Endothelial cell of umbilical vein (primary cell): ENCODE data around the gene SLC35A4. TPM values are rescaled to one million over a fixed set of nuclear protein-coding genes. Genes with fewer than 3 reads are reported as not detected.

ENCODE experiments used
- BruUV-seq: library from RNA; stranded (reverse); fragments of 400-500 nt; replicated peaks from 2 replicates; lab custom pipeline; 2021; lab: Mats Ljungman, UMichigan
- CTCF ChIA-PET: fragments of 300-600, 350-600 bp; sonication (Branson Sonifier 250); formaldehyde crosslinking; loops from one replicate; lab custom pipeline; 2021; ENCODE audit warnings: antibody characterized with exemption, inconsistent platforms; lab: Charles Lee
- POLR2A ChIA-PET: fragments of 300-600, 350-600 bp; sonication (Branson Sonifier 250); formaldehyde crosslinking; loops from one replicate; lab custom pipeline; 2021; ENCODE audit warnings: antibody characterized with exemption, inconsistent platforms; lab: Charles Lee
- DNase-seq: peaks from one replicate; pipeline ENCODE4 v3.0.0-alpha.2; 2011; ENCODE audit warnings: low read depth, low spot score
- FAIRE-seq: peaks from 2 replicates; lab custom pipeline; 2011; peaks lifted over from hg19 to GRCh38; lab: Jason Lieb, UNC
- H2AFZ ChIP-seq: 2 replicates; pipeline ENCODE4 v1.6.0; 2012; ENCODE audit warnings: low read depth, low read length, control low read depth, inconsistent platforms
- H3K27ac ChIP-seq: 2 replicates; pipeline ENCODE4 v1.5.1; 2011; ENCODE audit warnings: low read depth, mild to moderate bottlenecking, control low read depth, low read length, moderate library complexity; ENCODE audit not compliant: insufficient read depth
- H3K27me3 ChIP-seq, 2 experiments: 2 replicates each; pipeline versions ENCODE4 v1.6.0 to v1.6.1; 2011; ENCODE audit warnings: low read length in 2 of 2, mixed read lengths in 1 of 2; ENCODE audit not compliant: control insufficient read depth in 2 of 2, insufficient read depth in 2 of 2
- H3K36me3 ChIP-seq, 2 experiments: 2 replicates in 1 of 2; 3 replicates in 1 of 2; pipeline ENCODE4 v1.5.1; 2011; ENCODE audit warnings: low read length in 2 of 2, mild to moderate bottlenecking in 1 of 2, moderate library complexity in 1 of 2; ENCODE audit not compliant: control insufficient read depth in 2 of 2, insufficient read depth in 2 of 2; ENCODE audit errors: extremely low read depth in 1 of 2
- H3K4me1 ChIP-seq: 3 replicates; pipeline ENCODE4 v1.5.1; 2011; ENCODE audit warnings: mild to moderate bottlenecking, low read length; ENCODE audit not compliant: control insufficient read depth, insufficient read depth; ENCODE audit errors: extremely low read depth
- H3K4me2 ChIP-seq: 2 replicates; pipeline ENCODE4 v1.6.1; 2011; ENCODE audit warnings: low read length, control low read depth, mixed read lengths; ENCODE audit not compliant: insufficient read depth
- H3K4me3 ChIP-seq, 3 experiments: fragments of 200-600 bp in 1 of 3; sonication (generic), shearing (Covaris generic) in 1 of 3; replicated peaks in 1 of 3; 2 replicates each; pipeline ENCODE4 v1.5.1; 2011 to 2016; ENCODE audit warnings: control low read depth in 3 of 3, low read length in 3 of 3, mild to moderate bottlenecking in 2 of 3, inconsistent platforms in 1 of 3, low read depth in 1 of 3, moderate library complexity in 1 of 3; ENCODE audit not compliant: insufficient read depth in 1 of 3
- H3K79me2 ChIP-seq: 2 replicates; pipeline ENCODE4 v1.6.0; 2012; ENCODE audit warnings: low read length, inconsistent platforms; ENCODE audit not compliant: control insufficient read depth, insufficient read depth
- H3K9ac ChIP-seq: replicated peaks from 2 replicates; pipeline ENCODE3; 2011; ENCODE audit warnings: low read length, control low read depth; ENCODE audit not compliant: insufficient read depth; ENCODE audit errors: extremely low read depth
- H3K9me1 ChIP-seq: replicated peaks from 3 replicates; pipeline ENCODE4 v1.6.0; 2011; ENCODE audit warnings: mild to moderate bottlenecking, low read length; ENCODE audit not compliant: control insufficient read depth, insufficient read depth; ENCODE audit errors: extremely low read depth
- H3K9me3 ChIP-seq: replicated peaks from 2 replicates; pipeline ENCODE4 v1.5.1; 2012; ENCODE audit warnings: low read length, inconsistent platforms; ENCODE audit not compliant: control insufficient read depth, insufficient read depth
- H4K20me1 ChIP-seq: replicated peaks from 2 replicates; pipeline ENCODE3; 2011; ENCODE audit warnings: mild to moderate bottlenecking, low read length; ENCODE audit not compliant: control insufficient read depth, insufficient read depth; ENCODE audit errors: extremely low read depth
- EZH2 ChIP-seq: IDR thresholded peaks from 2 replicates; pipeline ENCODE4 v1.6.1; 2012; ENCODE audit warnings: borderline replicate concordance, low read depth, mild to moderate bottlenecking, moderate library complexity, low read length, inconsistent platforms; ENCODE audit not compliant: severe bottlenecking
- FOS ChIP-seq: IDR thresholded peaks from 2 replicates; pipeline ENCODE4 v1.6.1; 2011; ENCODE audit warnings: mild to moderate bottlenecking, low read length, moderate library complexity, borderline replicate concordance; ENCODE audit not compliant: insufficient read depth
- GATA2 ChIP-seq: IDR thresholded peaks from 2 replicates; pipeline ENCODE4 v1.7.0; 2011; ENCODE audit warnings: low read depth, mild to moderate bottlenecking, moderate library complexity, mixed read lengths, low read length; ENCODE audit not compliant: insufficient read length, insufficient read depth
- JUN ChIP-seq: IDR thresholded peaks from 2 replicates; pipeline ENCODE4 v1.6.1; 2011; ENCODE audit warnings: borderline replicate concordance, low read depth; ENCODE audit not compliant: insufficient read length, insufficient read depth
- MAX ChIP-seq: IDR thresholded peaks from 2 replicates; pipeline ENCODE4 v1.6.1; 2011; ENCODE audit not compliant: insufficient read depth, insufficient read length
- MYC ChIP-seq: IDR thresholded peaks from one replicate; pipeline ENCODE4 v1.6.1; 2011; ENCODE audit warnings: mild to moderate bottlenecking, low read depth, low read length
- POLR2A ChIP-seq: IDR thresholded peaks from 2 replicates; pipeline ENCODE4 v1.6.1; 2012; ENCODE audit warnings: low read depth, mild to moderate bottlenecking, control low read depth, low read length
- POLR2AphosphoS5 ChIP-seq: IDR thresholded peaks from 2 replicates; pipeline ENCODE4 v1.6.1; 2012; ENCODE audit warnings: low read depth, mild to moderate bottlenecking, control low read depth, low read length, moderate library complexity; ENCODE audit not compliant: insufficient read depth
- dilution Hi-C: fragments of 300-500 bp; cut with MboI; formaldehyde crosslinking; loops from one replicate; pipeline ENCODE4 v1.15.0; 2019; ENCODE audit warnings: low sequenced_read_pairs; ENCODE audit not compliant: extremely low pct_ligation_motif_present
- intact Hi-C: fragments of 100-400 bp; cut with micrococcal nuclease; formaldehyde crosslinking; loops from one replicate; pipeline ENCODE4 v1.10.0; 2022
- polyA plus RNA-seq, 4 experiments: library from polyadenylated mRNA; depleted of rRNA in 3 of 4; stranded (reverse) in 3 of 4; unstranded in 1 of 4; fragments of >200 nt; gene quantifications; 2 replicates each; pipeline versions ENCODE4 v1.2.1 to v1.2.3, GENCODE V29; 2011 to 2012; ENCODE audit warnings: missing spikeins in 1 of 4
- total RNA-seq: library from RNA; stranded (reverse); gene quantifications from 2 replicates; pipeline ENCODE4 v1.2.3, GENCODE V29; 2021
- TF ChIP-seq, protein P1 (sequence below), 2 donors: IDR thresholded peaks; 1 replicate in 1 of 2; 2 replicates in 1 of 2; pipeline ENCODE4 v1.5.1; 2011; ENCODE audit warnings: low read length in 2 of 2, mild to moderate bottlenecking in 2 of 2, moderate library complexity in 2 of 2, control low read depth in 1 of 2, inconsistent platforms in 1 of 2, low read depth in 1 of 2; ENCODE audit not compliant: insufficient read depth in 1 of 2; ENCODE audit errors: extremely low read depth in 1 of 2

SLC35A4 gene
- total and polyA plus RNA-seq, 2 donors (not counting 3 experiments of a cell fraction or from before 2014, with no cell fraction given), result 65.6 to 118 TPM

- ChIA-PET CTCF (interaction anchor here (1.0 to 2.3 kb wide), 5 partner anchors 12 to 225 kb away, joined by 3 to 10 read pairs (median 5); partner anchors contain the start of gene CD14), POLR2A (interaction anchor here (0.7 kb wide), 1 partner anchor 44 kb away, joined by 3 read pairs; no protein-coding TSS in a partner anchor)
- Histone ChIP-seq H3K4me3 (no peak overlapping the region), H3K9me3 (no peaks in the 10 kb centered on the region), H3K4me2 (peak overlapping the region; percentile 58), H4K20me1 (no peaks in the 10 kb centered on the region), H3K4me1 (peaks cover 23% of the 10 kb centered on the region), H3K36me3 (no peaks in the 10 kb centered on the region), H3K27ac (peak overlapping the region; percentile 22), H2AFZ (peak overlapping the region; percentile 79), H3K9me1 (no peaks in the 10 kb centered on the region), H3K9ac (peak overlapping the region; percentile 23), H3K79me2 (no peaks in the 10 kb centered on the region), H3K27me3 (no peaks in the 10 kb centered on the region)
- dilution Hi-C loops (no loop called here), intact Hi-C loops (loop anchor here (2.0 kb wide), 1 partner anchor 20 kb away; no protein-coding TSS in a partner anchor)
- BruUV-seq, result no TSS peak
- DNase-seq (peak; percentile 61), FAIRE-seq (no peak)
- TF ChIP-seq FOS (no peak), GATA2 (no peak), POLR2AphosphoS5 (no peak), POLR2A (no peak), MYC (no peak), MAX (no peak), JUN (no peak), EZH2 (no peak)
- TF ChIP-seq, protein P1, sequence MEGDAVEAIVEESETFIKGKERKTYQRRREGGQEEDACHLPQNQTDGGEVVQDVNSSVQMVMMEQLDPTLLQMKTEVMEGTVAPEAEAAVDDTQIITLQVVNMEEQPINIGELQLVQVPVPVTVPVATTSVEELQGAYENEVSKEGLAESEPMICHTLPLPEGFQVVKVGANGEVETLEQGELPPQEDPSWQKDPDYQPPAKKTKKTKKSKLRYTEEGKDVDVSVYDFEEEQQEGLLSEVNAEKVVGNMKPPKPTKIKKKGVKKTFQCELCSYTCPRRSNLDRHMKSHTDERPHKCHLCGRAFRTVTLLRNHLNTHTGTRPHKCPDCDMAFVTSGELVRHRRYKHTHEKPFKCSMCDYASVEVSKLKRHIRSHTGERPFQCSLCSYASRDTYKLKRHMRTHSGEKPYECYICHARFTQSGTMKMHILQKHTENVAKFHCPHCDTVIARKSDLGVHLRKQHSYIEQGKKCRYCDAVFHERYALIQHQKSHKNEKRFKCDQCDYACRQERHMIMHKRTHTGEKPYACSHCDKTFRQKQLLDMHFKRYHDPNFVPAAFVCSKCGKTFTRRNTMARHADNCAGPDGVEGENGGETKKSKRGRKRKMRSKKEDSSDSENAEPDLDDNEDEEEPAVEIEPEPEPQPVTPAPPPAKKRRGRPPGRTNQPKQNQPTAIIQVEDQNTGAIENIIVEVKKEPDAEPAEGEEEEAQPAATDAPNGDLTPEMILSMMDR (IDR thresholded peaks at IDR 0.05; ENCODE audit: extremely low read depth in 1 of 2, insufficient read depth in 1 of 2, low read depth in 1 of 2, low read length in 2 of 2), result no peak
Measured at GRCh38 chr5:140588311-140589070, 23.9 kb downstream of the SLC35A4 start.
